HG03108 (cell line): ENCODE results near the gene HSF2.

Source experiments
- ATAC-seq: cut with Tn5 transposase; IDR thresholded peaks from one replicate; pipeline ENCODE4 v1.9.1; 2021; ENCODE audit warnings: moderate library complexity; ENCODE audit not compliant: unreplicated experiment

HSF2 gene

GRCh38 chr6:122399055-122399347 lies 451 bp upstream of the HSF2 start:
- no peak for ATAC-seq

- ATAC-seq, result no peak
Observed at GRCh38 chr6:122400121-122400450, 634 bp downstream of the HSF2 start.

DNA sequence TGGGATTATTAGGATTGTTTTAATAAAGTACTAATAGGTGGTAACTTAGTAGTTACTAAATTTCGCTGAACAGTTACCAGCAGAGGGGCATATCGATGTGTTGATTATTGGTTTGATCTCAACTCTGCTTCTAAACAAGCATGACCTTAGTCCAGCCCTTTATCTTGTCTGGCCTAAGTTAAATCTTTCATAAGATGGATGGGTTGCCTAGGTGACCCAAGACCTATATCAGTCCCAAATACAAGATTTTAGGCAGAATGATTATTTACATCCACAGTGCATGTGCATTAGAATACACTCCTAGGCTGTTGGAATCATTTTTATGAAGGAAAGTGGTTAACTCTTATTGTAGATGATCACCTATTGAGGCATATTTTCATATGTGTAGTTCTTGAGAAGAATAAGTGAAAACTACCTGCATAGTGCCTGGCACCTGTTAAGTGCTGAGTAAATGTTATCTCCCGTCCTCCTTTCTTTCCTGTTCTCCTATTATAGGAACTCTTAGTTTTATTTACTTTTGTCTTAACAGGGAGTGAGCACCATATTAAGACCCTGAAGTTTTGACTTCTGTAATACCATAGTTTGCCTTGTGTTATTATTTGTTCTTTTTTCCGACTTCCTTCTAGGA lies 1.1 kb downstream of the HSF2 start:
- ATAC-seq, result no peak

DNA sequence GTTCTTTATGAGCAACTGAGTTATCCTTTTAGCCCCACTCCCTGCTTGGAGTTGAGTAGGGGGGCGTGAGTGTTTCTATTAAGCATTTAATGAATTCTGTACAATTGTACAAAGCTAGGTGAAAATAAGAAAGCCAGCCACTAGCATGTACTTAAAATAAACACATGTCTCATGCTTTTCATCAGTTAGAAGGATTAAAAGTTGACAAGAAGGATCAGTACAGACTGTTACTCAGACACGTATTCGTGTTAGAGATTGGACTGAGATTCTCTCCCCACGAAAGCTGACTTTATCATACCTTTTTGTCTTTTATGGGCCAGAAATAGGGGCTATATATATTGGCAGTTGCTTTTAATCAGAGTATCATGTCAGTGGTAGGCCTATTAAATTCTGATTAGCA lies 1.7 kb downstream of the HSF2 start:
- ATAC-seq, result no peak

DNA sequence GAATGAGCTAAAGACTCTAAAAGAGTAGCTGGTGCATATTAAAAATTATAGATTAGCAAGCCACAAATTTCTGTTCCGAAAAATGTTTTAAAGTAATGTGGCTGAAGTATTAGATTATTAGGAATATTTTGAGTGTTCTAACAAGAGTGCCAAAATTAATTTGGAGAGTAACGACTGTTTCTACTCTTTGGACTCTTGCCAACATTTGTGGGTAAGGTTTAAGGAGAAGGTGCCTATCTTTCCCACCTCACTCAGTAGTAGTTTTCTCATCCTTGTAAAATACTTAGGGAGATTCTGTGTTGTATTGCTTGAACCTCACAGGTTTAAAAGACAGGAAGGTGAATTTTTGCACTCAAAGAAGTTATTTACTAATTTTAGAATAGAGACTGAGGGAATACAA lies 5.0 kb downstream of the HSF2 start:
- no peak for ATAC-seq

GRCh38 chr6:122405417-122405816 lies 6.0 kb downstream of the HSF2 start:
- no peak for ATAC-seq

- ATAC-seq, result no peak
Observed at GRCh38 chr6:122406187-122406586, 6.7 kb downstream of the HSF2 start.

- no peak for ATAC-seq
Observed at GRCh38 chr6:122407712-122408111, 8.3 kb downstream of the HSF2 start.

DNA sequence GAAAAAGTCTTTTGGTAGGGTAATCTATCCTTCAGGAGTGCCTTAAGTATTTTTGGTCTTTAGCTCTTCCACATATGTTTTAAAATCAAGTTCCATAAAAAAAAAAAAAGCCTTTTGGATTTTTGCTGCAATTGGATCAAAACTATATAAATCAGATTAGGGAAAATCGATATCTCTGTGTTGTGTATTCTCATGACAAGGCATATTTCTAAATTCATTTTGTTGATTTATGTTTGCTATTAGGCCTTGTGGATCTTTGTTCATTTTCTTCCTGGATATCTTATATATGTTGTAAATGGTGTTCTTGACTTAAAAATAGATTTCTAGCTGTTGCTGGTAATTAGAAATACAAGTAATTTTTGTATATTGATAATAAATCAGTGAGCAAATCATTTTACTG lies 8.8 kb downstream of the HSF2 start:
- ATAC-seq, result no peak

DNA sequence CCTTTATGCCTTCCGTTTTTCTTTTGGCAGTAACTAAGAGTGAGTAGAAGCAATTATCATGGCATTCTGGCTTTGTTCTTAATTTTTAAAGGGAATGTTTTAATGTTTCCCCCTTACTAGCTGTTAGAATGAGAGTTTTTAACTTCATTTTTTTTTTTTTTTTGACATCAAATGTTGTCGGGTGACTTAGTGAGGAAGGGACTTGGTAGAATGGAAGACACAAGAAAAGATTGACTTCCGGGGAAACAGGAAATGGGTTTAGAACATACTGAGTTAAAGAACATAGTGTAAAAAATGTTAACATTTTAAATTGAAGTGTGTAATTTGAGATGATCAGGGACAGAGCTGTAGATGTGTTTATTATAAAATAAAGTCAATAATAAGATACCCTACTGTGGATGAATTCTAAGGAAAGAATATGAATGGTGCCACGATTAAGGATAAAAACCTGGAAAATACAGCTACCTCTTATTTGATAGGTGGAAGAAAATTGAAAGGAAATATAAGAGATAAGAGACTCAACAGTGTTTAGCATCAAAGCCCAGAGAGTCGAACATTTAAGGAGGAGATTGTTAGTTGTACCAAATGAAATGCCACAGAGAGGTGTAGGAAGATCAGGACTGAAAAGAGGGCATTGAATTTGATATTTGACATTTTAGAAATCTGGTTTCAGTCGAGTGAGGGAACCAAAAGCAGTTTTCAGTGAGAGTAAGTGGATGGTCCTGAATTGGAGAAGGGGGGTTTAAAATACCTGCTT lies 9.4 kb downstream of the HSF2 start:
- no peak for ATAC-seq

DNA sequence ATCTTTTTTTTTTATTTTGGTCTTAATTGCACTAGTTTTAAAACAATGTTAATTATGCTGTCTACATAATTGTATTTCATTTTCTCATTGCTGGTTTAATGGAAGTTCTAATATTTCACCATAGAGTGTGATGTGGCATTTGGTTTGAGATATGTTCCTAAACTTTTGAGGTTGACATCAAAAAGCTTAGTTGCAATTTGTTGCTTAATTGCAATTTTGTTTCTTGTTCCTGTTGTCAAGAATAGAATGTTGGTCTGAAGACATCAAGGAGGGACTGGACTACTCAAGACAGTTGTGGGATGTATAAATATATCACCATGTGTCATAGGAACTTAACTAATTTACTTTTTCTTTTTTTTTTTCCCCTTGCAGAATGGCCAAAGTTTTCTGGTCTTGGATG lies 12.5 kb downstream of the HSF2 start:
- no peak for ATAC-seq

DNA sequence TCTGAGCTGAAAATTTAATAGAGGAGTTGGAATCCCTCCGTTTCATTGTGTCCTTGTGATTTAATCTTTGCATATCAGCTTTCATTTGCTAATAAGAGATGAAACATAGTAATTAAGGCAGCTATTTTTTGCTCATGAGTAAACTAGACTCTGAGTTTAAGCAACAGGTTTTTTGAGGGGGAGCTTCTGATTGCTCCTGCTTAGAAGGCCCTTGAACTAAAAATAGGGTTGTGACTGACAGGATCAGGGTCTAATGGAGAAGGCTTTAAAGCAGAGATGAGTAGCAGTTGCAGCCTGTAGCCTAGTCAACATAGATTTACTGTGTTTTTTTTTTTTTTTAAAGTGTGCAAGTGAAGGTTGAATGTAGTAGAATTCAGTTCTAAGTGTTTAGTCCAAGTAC lies 17.4 kb downstream of the HSF2 start:
- no peak for ATAC-seq

- no peak for ATAC-seq
Observed at GRCh38 chr6:122422003-122422402, 22.6 kb downstream of the HSF2 start.

GRCh38 chr6:122422614-122423267 lies 23.3 kb downstream of the HSF2 start:
- peak; percentile 69 for ATAC-seq

GRCh38 chr6:122423734-122424133 lies 24.3 kb downstream of the HSF2 start:
- ATAC-seq, result no peak

DNA sequence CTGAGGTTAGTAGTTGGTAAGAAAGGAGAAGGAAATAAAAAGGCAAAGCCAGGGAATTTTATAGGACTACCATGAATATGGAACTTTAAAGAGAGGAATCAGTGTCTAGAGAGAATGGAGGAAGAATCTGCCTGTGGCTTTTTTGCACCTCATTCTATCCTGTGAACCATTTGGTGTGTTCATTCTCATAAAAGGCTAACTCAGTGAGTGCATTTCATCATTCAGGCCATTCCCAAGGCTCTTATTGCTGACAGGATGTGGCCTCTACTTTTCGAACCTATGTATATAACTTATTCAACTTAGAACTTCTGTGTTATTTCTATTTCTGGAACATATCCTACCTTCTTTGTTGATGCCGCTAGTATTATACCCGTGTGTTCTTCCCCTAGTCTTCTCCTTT lies 27.1 kb downstream of the HSF2 start:
- ATAC-seq, result no peak

DNA sequence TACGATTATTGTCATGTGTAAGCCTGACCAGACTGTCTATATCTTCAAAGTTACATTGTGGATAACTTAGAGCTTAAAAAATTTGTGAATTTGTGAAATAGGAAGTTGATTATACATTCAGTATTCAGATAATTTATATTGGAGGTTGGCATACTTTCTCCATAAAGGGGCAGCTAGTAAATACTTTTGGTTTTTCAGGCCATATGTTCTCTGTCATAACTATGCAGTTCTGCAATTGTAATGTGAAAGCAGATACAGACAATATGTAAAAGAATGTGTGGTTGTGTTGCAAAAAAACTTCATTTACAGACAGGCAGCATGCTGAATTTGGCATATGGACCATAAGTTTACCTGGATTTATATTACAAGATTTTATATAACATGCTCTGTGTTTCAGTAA lies 29.3 kb downstream of the HSF2 start:
- ATAC-seq, result no peak

- no peak for ATAC-seq
Observed at GRCh38 chr6:122429323-122429722, 29.9 kb downstream of the HSF2 start.

DNA sequence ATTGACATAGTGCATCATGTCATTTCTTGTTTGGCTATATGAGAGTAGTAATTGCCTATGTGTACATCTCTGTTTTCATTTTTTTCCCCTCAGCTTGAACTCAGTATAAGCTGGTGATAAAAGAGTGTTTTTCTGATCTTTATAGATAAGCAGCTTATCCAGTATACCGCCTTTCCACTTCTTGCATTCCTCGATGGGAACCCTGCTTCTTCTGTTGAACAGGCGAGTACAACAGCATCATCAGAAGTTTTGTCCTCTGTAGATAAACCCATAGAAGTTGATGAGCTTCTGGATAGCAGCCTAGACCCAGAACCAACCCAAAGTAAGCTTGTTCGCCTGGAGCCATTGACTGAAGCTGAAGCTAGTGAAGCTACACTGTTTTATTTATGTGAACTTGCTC lies 32.3 kb downstream of the HSF2 start:
- no peak for ATAC-seq

DNA sequence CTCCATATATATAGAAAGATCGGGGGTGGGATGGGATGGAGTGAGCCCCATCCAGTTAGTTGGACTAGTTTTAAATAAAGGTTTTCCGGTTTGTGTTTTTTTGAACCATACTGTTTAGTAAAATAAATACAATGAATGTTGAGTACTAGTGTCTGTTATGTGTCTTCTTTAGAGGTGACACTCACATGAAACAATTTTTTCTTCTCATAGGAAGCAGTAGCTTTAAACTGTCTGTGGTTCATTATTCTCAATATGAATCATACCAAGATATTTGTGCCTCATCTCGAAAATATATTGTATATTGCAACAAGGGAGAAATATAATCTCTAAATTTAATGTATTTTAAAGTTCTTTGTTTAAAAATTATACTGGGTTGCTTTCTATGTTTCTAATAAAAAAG lies 33.4 kb downstream of the HSF2 start:
- ATAC-seq, result no peak

GRCh38 chr6:122438975-122439374 lies 39.5 kb downstream of the HSF2 start:
- no peak for ATAC-seq

- no peak for ATAC-seq
Observed at GRCh38 chr6:122445274-122445673, 45.8 kb downstream of the HSF2 start.

GRCh38 chr6:122449069-122449468 lies 49.6 kb downstream of the HSF2 start:
- ATAC-seq, result no peak
